Measurements from ENCODE around the gene DHRS3. TPM values are rescaled to one million over a fixed set of nuclear protein-coding genes. Genes with fewer than 3 reads are reported as not detected.

The DHRS3 gene
- total RNA-seq, 5 donors from 2014 or later (not counting 1 experiment from before 2014, with no cell fraction given) = 56.4 to 107 (median 90.8) TPM

- Mint-ChIP-seq H3K36me3 (peaks cover 20% of the 10 kb centered on the region), H3K9me3 (no peaks in the 10 kb centered on the region), H3K4me1 (peaks cover 64 to 78% (median 73%) of the 10 kb centered on the region in 3 donors), H3K4me3 (peak overlapping the region; percentile 97 to 99 (median 98)), H3K27me3 (peaks cover 0 to 2% of the 10 kb centered on the region in 2 donors), H3K27ac (peak overlapping the region; percentile 91 to 94)
- H3K4me1 ChIP-seq (ENCODE audit: control insufficient read depth in 1 of 2, extremely low read depth in 1 of 2, insufficient read depth in 2 of 2, low read length in 2 of 2) = peaks cover 14 to 64% of the 10 kb centered on the region in 2 experiments
- peak in 8 of 35 experiments; percentile 7 to 48 (median 30) for DNase-seq
- peak overlapping the region; percentile 67 for H3K27ac ChIP-seq (ENCODE audit: low read length)
- H3K9me3 ChIP-seq = no peaks in the 10 kb centered on the region
- CTCF ChIA-PET = interaction anchor here (0.6 to 8.0 kb wide), 6 partner anchors 12 to 1034 kb away, joined by 3 to 47 read pairs (median 4); no protein-coding TSS in a partner anchor
- H3K4me3 ChIP-seq (ENCODE audit: control insufficient read depth in 1 of 2, extremely low read depth in 1 of 2, low read length in 1 of 2) = peak overlapping the region; percentile 87 to 95
- 1% methylated on average over 40 of the region's 53 CpGs for WGBS (ENCODE audit: insufficient coverage)
- peaks cover 0 to 15% of the 10 kb centered on the region in 2 experiments for H3K27me3 ChIP-seq (replicated peaks in 1 of 2; ENCODE audit: control insufficient read depth in 2 of 2, extremely low read depth in 1 of 2, insufficient read depth in 2 of 2, low read length in 1 of 2)
- no peaks in the 10 kb centered on the region for H3K36me3 ChIP-seq (ENCODE audit: control insufficient read depth in 2 of 2, extremely low read depth in 1 of 2, insufficient read depth in 1 of 2, low read length in 1 of 2)
- ATAC-seq (replicated peaks in 1 of 4) = peak in 2 of 4 experiments; percentile 2 to 10
- POLR2A ChIA-PET = interaction anchor here (0.5 to 0.6 kb wide), 3 partner anchors 36 to 1139 kb away, joined by 3 to 8 read pairs (median 3); no protein-coding TSS in a partner anchor
Measured at GRCh38 chr1:12616709-12617373, 1.2 kb downstream of the DHRS3 start.

GRCh38 chr1:12615865-12616708 lies 1.9 kb downstream of the DHRS3 start:
- peak in 4 of 35 experiments; percentile 4 to 28 (median 24) for DNase-seq
- Histone ChIP-seq H3K4me3 (ENCODE audit: control insufficient read depth in 1 of 2, extremely low read depth in 1 of 2, low read length in 1 of 2) (peak overlapping the region; percentile 87 to 95), H3K27ac (ENCODE audit: low read length) (peak overlapping the region; percentile 67), H3K27me3 (replicated peaks in 1 of 2; ENCODE audit: control insufficient read depth in 2 of 2, extremely low read depth in 1 of 2, insufficient read depth in 2 of 2, low read length in 1 of 2) (peaks cover 0 to 15% of the 10 kb centered on the region in 2 experiments), H3K9me3 (no peaks in the 10 kb centered on the region), H3K4me1 (ENCODE audit: control insufficient read depth in 1 of 2, extremely low read depth in 1 of 2, insufficient read depth in 2 of 2, low read length in 2 of 2) (peaks cover 14 to 57% of the 10 kb centered on the region in 2 experiments), H3K36me3 (ENCODE audit: control insufficient read depth in 2 of 2, extremely low read depth in 1 of 2, insufficient read depth in 1 of 2, low read length in 1 of 2) (peaks cover 0 to 5% of the 10 kb centered on the region in 2 donors)
- Mint-ChIP-seq H3K36me3 (peaks cover 25% of the 10 kb centered on the region), H3K4me3 (peak overlapping the region; percentile 97 to 99 (median 98)), H3K9me3 (no peaks in the 10 kb centered on the region), H3K27me3 (peaks cover 0 to 2% of the 10 kb centered on the region in 2 donors), H3K4me1 (peaks cover 70 to 82% (median 74%) of the 10 kb centered on the region in 3 donors), H3K27ac (peak overlapping the region; percentile 91)
- 38% methylated on average over 8 of the region's 17 CpGs for WGBS (ENCODE audit: insufficient coverage)
- ATAC-seq (replicated peaks in 1 of 4) = peak in 1 of 4 experiments; percentile 2
- CTCF ChIA-PET = interaction anchor here (0.6 to 8.0 kb wide), 6 partner anchors 14 to 1035 kb away, joined by 3 to 47 read pairs (median 4); no protein-coding TSS in a partner anchor
- POLR2A ChIA-PET = interaction anchor here in 1 of 2 donors (0.5 kb wide), 1 partner anchor 177 kb away, joined by 3 read pairs; no protein-coding TSS in a partner anchor

GRCh38 chr1:12615159-12615864 lies 2.7 kb downstream of the DHRS3 start:
- no peaks in the 10 kb centered on the region for H3K9me3 ChIP-seq
- no peak for DNase-seq
- ChIA-PET CTCF (interaction anchor here (0.5 to 8.0 kb wide), 5 partner anchors 14 to 253 kb away, joined by 3 to 47 read pairs (median 4); no protein-coding TSS in a partner anchor), POLR2A (interaction anchor here in 1 of 2 donors (0.6 kb wide), 1 partner anchor 11 kb away, joined by 3 read pairs; no protein-coding TSS in a partner anchor)
- Mint-ChIP-seq H3K27me3 (peaks cover 0 to 2% of the 10 kb centered on the region in 2 donors), H3K27ac (peak overlapping the region; percentile 91), H3K9me3 (no peaks in the 10 kb centered on the region), H3K36me3 (peaks cover 33% of the 10 kb centered on the region), H3K4me1 (peaks cover 71 to 84% (median 75%) of the 10 kb centered on the region in 3 donors), H3K4me3 (peak overlapping the region; percentile 97 to 99 (median 98))
- H3K4me1 ChIP-seq (ENCODE audit: control insufficient read depth in 1 of 2, extremely low read depth in 1 of 2, insufficient read depth in 2 of 2, low read length in 2 of 2) = peaks cover 10 to 49% of the 10 kb centered on the region in 2 experiments
- H3K36me3 ChIP-seq (ENCODE audit: control insufficient read depth in 2 of 2, extremely low read depth in 1 of 2, insufficient read depth in 1 of 2, low read length in 1 of 2) = peaks cover 0 to 10% of the 10 kb centered on the region in 2 donors
- peaks cover 0 to 15% of the 10 kb centered on the region in 2 experiments for H3K27me3 ChIP-seq (replicated peaks in 1 of 2; ENCODE audit: control insufficient read depth in 2 of 2, extremely low read depth in 1 of 2, insufficient read depth in 2 of 2, low read length in 1 of 2)
- WGBS (ENCODE audit: insufficient coverage) = 71% methylated on average over 6 of the region's 12 CpGs
- ATAC-seq (replicated peaks in 1 of 4) = no peak
- H3K4me3 ChIP-seq (ENCODE audit: control insufficient read depth in 1 of 2, extremely low read depth in 1 of 2, low read length in 1 of 2) = peak overlapping the region; percentile 87 to 95
- H3K27ac ChIP-seq (ENCODE audit: low read length) = peak overlapping the region; percentile 22

- ChIA-PET POLR2A (interaction anchor here (0.6 kb wide), 2 partner anchors 10 to 159 kb away, joined by 3 to 5 read pairs; no protein-coding TSS in a partner anchor), CTCF (interaction anchor here in 1 of 2 donors (0.5 to 8.0 kb wide), 4 partner anchors 13 to 252 kb away, joined by 3 to 47 read pairs (median 6); no protein-coding TSS in a partner anchor)
- H3K36me3 Mint-ChIP-seq = peaks cover 37% of the 10 kb centered on the region
- Histone ChIP-seq H3K9me3 (no peaks in the 10 kb centered on the region), H3K4me3 (ENCODE audit: control insufficient read depth in 1 of 2, extremely low read depth in 1 of 2, low read length in 1 of 2) (peak overlapping the region; percentile 87 to 95), H3K4me1 (ENCODE audit: control insufficient read depth in 1 of 2, extremely low read depth in 1 of 2, insufficient read depth in 2 of 2, low read length in 2 of 2) (peaks cover 9 to 44% of the 10 kb centered on the region in 2 experiments), H3K36me3 (ENCODE audit: control insufficient read depth in 2 of 2, extremely low read depth in 1 of 2, insufficient read depth in 1 of 2, low read length in 1 of 2) (peaks cover 0 to 10% of the 10 kb centered on the region in 2 donors), H3K27ac (ENCODE audit: low read length) (peak overlapping the region; percentile 22), H3K27me3 (replicated peaks in 1 of 2; ENCODE audit: control insufficient read depth in 2 of 2, extremely low read depth in 1 of 2, insufficient read depth in 2 of 2, low read length in 1 of 2) (peaks cover 0 to 15% of the 10 kb centered on the region in 2 experiments)
- peak overlapping the region; percentile 97 to 99 (median 98) for H3K4me3 Mint-ChIP-seq
- peak overlapping the region; percentile 91 for H3K27ac Mint-ChIP-seq
- H3K4me1 Mint-ChIP-seq = peaks cover 67 to 84% (median 73%) of the 10 kb centered on the region in 3 donors
- ATAC-seq (replicated peaks in 1 of 4) (no peak), DNase-seq (no peak)
- peaks cover 0 to 2% of the 10 kb centered on the region in 2 donors for H3K27me3 Mint-ChIP-seq
- no CpG with 5 or more reads among the region's 7 CpGs for WGBS (ENCODE audit: insufficient coverage)
- no peaks in the 10 kb centered on the region for H3K9me3 Mint-ChIP-seq
Measured at GRCh38 chr1:12614402-12615158, 3.4 kb downstream of the DHRS3 start.

GRCh38 chr1:12613180-12613579 lies 4.8 kb downstream of the DHRS3 start:
- CTCF ChIA-PET = no interaction called here
- peak overlapping the region; percentile 11 to 99 (median 28) for H3K4me3 Mint-ChIP-seq

More at GRCh38 chr1:12613180-12613579, 4.8 kb downstream of the DHRS3 start:
- peaks cover 71 to 78% (median 72%) of the 10 kb centered on the region in 3 donors for H3K4me1 Mint-ChIP-seq
- peaks cover 42% of the 10 kb centered on the region for H3K36me3 Mint-ChIP-seq
- Histone ChIP-seq H3K27ac (ENCODE audit: low read length) (no peak overlapping the region), H3K9me3 (no peaks in the 10 kb centered on the region), H3K27me3 (replicated peaks in 1 of 2; ENCODE audit: control insufficient read depth in 2 of 2, extremely low read depth in 1 of 2, insufficient read depth in 2 of 2, low read length in 1 of 2) (peaks cover 0 to 15% of the 10 kb centered on the region in 2 experiments), H3K36me3 (ENCODE audit: control insufficient read depth in 2 of 2, extremely low read depth in 1 of 2, insufficient read depth in 1 of 2, low read length in 1 of 2) (peaks cover 0 to 10% of the 10 kb centered on the region in 2 donors), H3K4me1 (ENCODE audit: control insufficient read depth in 1 of 2, extremely low read depth in 1 of 2, insufficient read depth in 2 of 2, low read length in 2 of 2) (peaks cover 6 to 32% of the 10 kb centered on the region in 2 experiments), H3K4me3 (ENCODE audit: control insufficient read depth in 1 of 2, extremely low read depth in 1 of 2, low read length in 1 of 2) (no peak overlapping the region)
- no peak for ATAC-seq (replicated peaks in 1 of 4)
- peak overlapping the region; percentile 76 to 91 for H3K27ac Mint-ChIP-seq
- H3K9me3 Mint-ChIP-seq = no peaks in the 10 kb centered on the region
- DNase-seq = no peak
- POLR2A ChIA-PET = interaction anchor here in 1 of 2 donors (0.7 kb wide), 1 partner anchor 294 kb away, joined by 3 read pairs; no protein-coding TSS in a partner anchor
- 88% methylated on average over 4 of the region's 4 CpGs for WGBS (ENCODE audit: insufficient coverage)
- H3K27me3 Mint-ChIP-seq = peaks cover 0 to 2% of the 10 kb centered on the region in 2 donors

All from T-cell (primary cell).